Activated CD4-positive, alpha-beta T cell treated with anti-CD3 and anti-CD28 coated beads for 36 hours (primary cell): ENCODE measurements around the gene THPO. TPM values are rescaled to one million over a fixed set of nuclear protein-coding genes. Genes with fewer than 3 reads are reported as not detected.

Source experiments
- ATAC-seq: fragments of 200-7000 bp; cut with Tn5 transposase; one replicate; pipeline ENCODE4 v1.10.0; 2021; ENCODE audit warnings: mild to moderate bottlenecking, moderate library complexity
- CTCF ChIA-PET: fragments of 350-600 bp; sonication (Branson Sonifier 250); formaldehyde crosslinking; loops from one replicate; lab custom pipeline; 2021; ENCODE audit warnings: antibody characterized with exemption; lab: Charles Lee
- POLR2A ChIA-PET: fragments of 350-600 bp; sonication (Branson Sonifier 250); formaldehyde crosslinking; loops from one replicate; lab custom pipeline; 2021; ENCODE audit warnings: antibody characterized with exemption, inconsistent platforms; lab: Charles Lee
- DNase-seq: peaks from one replicate; pipeline ENCODE4 v3.0.0-alpha.2; 2020
- H3K27ac Mint-ChIP-seq: one replicate; pipeline ENCODE4 v1.8.0; 2021; ENCODE audit warnings: mixed read lengths
- H3K27me3 Mint-ChIP-seq: one replicate; pipeline ENCODE4 v1.8.0; 2021; ENCODE audit warnings: mixed read lengths
- H3K36me3 Mint-ChIP-seq: one replicate; pipeline ENCODE4 v1.8.0; 2021; ENCODE audit warnings: low read depth, mixed read lengths
- H3K4me1 Mint-ChIP-seq: one replicate; pipeline ENCODE4 v1.8.0; 2021; ENCODE audit warnings: mixed read lengths
- H3K4me3 Mint-ChIP-seq: one replicate; pipeline ENCODE4 v1.8.0; 2021; ENCODE audit warnings: mild to moderate bottlenecking, moderate library complexity, mixed read lengths
- H3K9me3 Mint-ChIP-seq: one replicate; pipeline ENCODE4 v1.8.0; 2021; ENCODE audit warnings: low read depth, mixed read lengths
- intact Hi-C, 2 experiments: fragments of 100-400 bp; cut with DNase I in 1 of 2; cut with micrococcal nuclease in 1 of 2; formaldehyde crosslinking; loops; one replicate each; pipeline versions ENCODE4 v1.14.2 to v1.15.1; 2022 to 2024; cut with DNase I, micrococcal nuclease
- total RNA-seq, 2 experiments: library from RNA; stranded (reverse); gene quantifications; one replicate each; pipeline ENCODE4 v1.2.3, GENCODE V29; 2021

The THPO gene
- total RNA-seq, 2 experiments from 2014 or later: not detected

GRCh38 chr3:184327171-184327570 lies 50.8 kb downstream of the THPO start:
- Mint-ChIP-seq H3K36me3 (peaks cover 93% of the 10 kb centered on the region), H3K27me3 (no peaks in the 10 kb centered on the region), H3K27ac (no peak overlapping the region), H3K4me3 (no peak overlapping the region), H3K4me1 (peaks cover 44% of the 10 kb centered on the region), H3K9me3 (no peaks in the 10 kb centered on the region)
- intact Hi-C loops: no loop called here
- DNase-seq (no peak), ATAC-seq (no peak)
- ChIA-PET POLR2A (interaction anchor here (0.5 kb wide), 1 partner anchor 735 kb away, joined by 7 read pairs; no protein-coding TSS in a partner anchor), CTCF (interaction anchor here (1.2 to 1.4 kb wide), 2 partner anchors 8 to 24 kb away, joined by 3 read pairs; no protein-coding TSS in a partner anchor)

DNA sequence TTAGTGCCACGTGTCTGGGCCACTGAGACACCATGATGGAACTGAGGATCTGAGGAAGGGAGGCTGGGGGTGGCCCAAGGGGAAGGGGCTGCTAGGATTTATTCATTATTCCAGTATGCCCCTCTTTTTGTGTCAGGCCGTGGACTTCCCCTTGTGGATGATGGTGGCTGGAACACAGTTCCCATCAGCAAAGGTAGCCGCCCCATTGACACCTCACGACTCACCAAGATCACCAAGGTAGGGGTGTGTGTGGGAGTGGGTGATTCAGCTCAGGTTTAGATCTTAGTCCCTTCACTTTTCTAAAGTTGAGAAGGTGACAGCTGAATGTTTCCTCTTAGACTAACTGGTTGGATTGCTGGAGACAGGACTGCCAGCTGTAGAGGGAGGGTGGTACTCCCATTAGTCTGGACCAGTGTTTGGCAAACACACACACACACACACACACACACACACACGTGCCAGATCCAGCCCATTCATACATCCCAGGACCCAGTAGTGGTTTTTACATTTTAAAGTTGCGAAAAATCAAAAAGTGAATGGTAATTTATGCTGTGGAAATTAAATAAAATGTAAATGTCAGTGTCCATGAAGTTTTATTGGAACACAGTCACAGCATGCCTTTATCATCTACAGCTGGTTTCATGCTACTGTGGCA lies 52.2 kb downstream of the THPO start:
- ATAC-seq: peak; percentile 94
- Mint-ChIP-seq H3K27ac (peak overlapping the region; percentile 67), H3K9me3 (no peaks in the 10 kb centered on the region), H3K4me3 (no peak overlapping the region), H3K36me3 (peaks cover 93% of the 10 kb centered on the region), H3K4me1 (peaks cover 38% of the 10 kb centered on the region), H3K27me3 (no peaks in the 10 kb centered on the region)
- peak; percentile 70 for DNase-seq
- POLR2A ChIA-PET: interaction anchor here (0.6 to 2.5 kb wide), 8 partner anchors 10 to 166 kb away, joined by 3 to 10 read pairs (median 4); no protein-coding TSS in a partner anchor
- intact Hi-C loops: no loop called here
- CTCF ChIA-PET: interaction anchor here (0.7 to 1.4 kb wide), 7 partner anchors 10 to 144 kb away, joined by 3 to 4 read pairs (median 3); no protein-coding TSS in a partner anchor

DNA sequence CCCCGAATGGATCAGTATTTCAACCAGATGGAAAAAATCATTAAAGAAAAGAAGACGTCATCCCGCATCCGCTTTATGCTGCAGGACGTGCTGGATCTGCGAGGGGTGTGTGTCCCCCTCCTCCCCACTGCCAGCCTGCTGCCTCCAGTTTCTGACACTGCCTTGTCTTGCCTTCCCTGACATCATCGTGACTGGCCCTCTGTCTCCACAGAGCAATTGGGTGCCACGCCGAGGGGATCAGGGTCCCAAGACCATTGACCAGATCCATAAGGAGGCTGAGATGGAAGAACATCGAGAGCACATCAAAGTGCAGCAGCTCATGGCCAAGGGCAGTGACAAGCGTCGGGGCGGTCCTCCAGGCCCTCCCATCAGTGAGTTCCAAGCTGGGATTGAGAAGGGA lies 52.7 kb downstream of the THPO start:
- peaks cover 94% of the 10 kb centered on the region for H3K36me3 Mint-ChIP-seq
- ChIA-PET CTCF (interaction anchor here (1.0 to 1.4 kb wide), 3 partner anchors 13 to 28 kb away, joined by 3 to 4 read pairs (median 4); no protein-coding TSS in a partner anchor), POLR2A (interaction anchor here (0.7 to 2.5 kb wide), 5 partner anchors 9 to 82 kb away, joined by 3 to 10 read pairs (median 3); no protein-coding TSS in a partner anchor)
- H3K27me3 Mint-ChIP-seq: no peaks in the 10 kb centered on the region
- H3K4me3 Mint-ChIP-seq: no peak overlapping the region
- no peaks in the 10 kb centered on the region for H3K9me3 Mint-ChIP-seq
- H3K4me1 Mint-ChIP-seq: peaks cover 42% of the 10 kb centered on the region
- ATAC-seq (no peak), DNase-seq (no peak)
- intact Hi-C loops: no loop called here
- peak overlapping the region; percentile 65 for H3K27ac Mint-ChIP-seq

- intact Hi-C loops: no loop called here
- Mint-ChIP-seq H3K27ac (peak overlapping the region; percentile 31), H3K4me3 (no peak overlapping the region), H3K27me3 (no peaks in the 10 kb centered on the region), H3K4me1 (peaks cover 45% of the 10 kb centered on the region), H3K9me3 (no peaks in the 10 kb centered on the region), H3K36me3 (peaks cover 87% of the 10 kb centered on the region)
- ChIA-PET CTCF (interaction anchor here (0.7 to 1.0 kb wide), 2 partner anchors 30 to 222 kb away, joined by 3 read pairs; no protein-coding TSS in a partner anchor), POLR2A (interaction anchor here (2.5 kb wide), 1 partner anchor 8 kb away, joined by 10 read pairs; no protein-coding TSS in a partner anchor)
- DNase-seq (no peak), ATAC-seq (no peak)
These were observed 54.3 kb downstream of the THPO start for GRCh38 chr3:184323696-184324095.

DNA sequence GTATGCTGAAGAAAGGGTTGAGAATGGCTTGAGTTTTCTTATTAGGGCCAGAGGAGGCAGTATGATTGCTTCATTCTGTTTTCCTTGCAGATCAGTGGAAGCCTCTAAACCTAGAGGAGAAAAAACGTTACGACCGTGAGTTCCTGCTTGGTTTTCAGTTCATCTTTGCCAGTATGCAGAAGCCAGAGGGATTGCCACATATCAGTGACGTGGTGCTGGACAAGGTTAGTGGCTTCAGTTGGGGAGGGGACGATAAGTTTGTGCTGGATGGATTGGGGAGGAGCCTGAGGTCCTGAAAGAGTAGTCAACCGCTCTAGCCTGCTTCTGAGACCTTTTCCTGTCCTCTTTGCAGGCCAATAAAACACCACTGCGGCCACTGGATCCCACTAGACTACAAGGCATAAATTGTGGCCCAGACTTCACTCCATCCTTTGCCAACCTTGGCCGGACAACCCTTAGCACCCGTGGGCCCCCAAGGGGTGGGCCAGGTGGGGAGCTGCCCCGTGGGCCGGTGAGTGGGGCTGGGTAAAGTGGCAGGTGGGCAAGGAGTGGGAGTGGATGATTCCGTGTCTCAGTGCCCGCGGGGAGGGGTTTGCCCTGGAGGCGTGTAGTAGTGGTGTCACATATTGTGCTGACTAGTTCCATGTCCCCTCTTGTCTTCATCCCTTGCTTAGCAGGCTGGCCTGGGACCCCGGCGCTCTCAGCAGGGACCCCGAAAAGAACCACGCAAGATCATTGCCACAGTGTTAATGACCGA lies 55.1 kb downstream of the THPO start:
- ChIA-PET POLR2A (no interaction called here), CTCF (no interaction called here)
- Mint-ChIP-seq H3K36me3 (peaks cover 82% of the 10 kb centered on the region), H3K4me3 (no peak overlapping the region), H3K27me3 (no peaks in the 10 kb centered on the region), H3K4me1 (peaks cover 45% of the 10 kb centered on the region), H3K27ac (peak overlapping the region; percentile 43), H3K9me3 (no peaks in the 10 kb centered on the region)
- DNase-seq (no peak), ATAC-seq (no peak)
- intact Hi-C loops: no loop called here

Other genes starting within 250 kb of the THPO start
- 10 to 100 TPM; 46.4 to 60.6 TPM for gene EIF2B5, start 242.8 kb downstream of the THPO start, total RNA-seq
- 10 to 100 TPM; 24.9 to 29.6 TPM for gene DVL3, start 222.8 kb downstream of the THPO start, total RNA-seq
- 100 to 1,000 TPM; 192 to 204 TPM for gene AP2M1, start 203.4 kb downstream of the THPO start, total RNA-seq
- 10 to 100 TPM; 58.2 to 66.2 TPM for gene ABCF3, start 192.0 kb downstream of the THPO start, total RNA-seq
- not detected for gene VWA5B2, start 148.6 kb downstream of the THPO start, total RNA-seq
- gene ALG3, start 129.2 kb downstream of the THPO start, total RNA-seq: 10 to 100 TPM; 39.9 to 40.9 TPM
- gene EEF1AKMT4, start 128.5 kb downstream of the THPO start, total RNA-seq: 1 to 10 TPM; 4.8 to 5.8 TPM
- gene CAMK2N2, start 116.7 kb downstream of the THPO start, total RNA-seq: under 1 TPM; 0.18 to 0.25 TPM
- gene ECE2, start 102.2 kb downstream of the THPO start, total RNA-seq: not detected
- 100 to 1,000 TPM; 207 to 236 TPM for gene PSMD2, start 79.0 kb downstream of the THPO start, total RNA-seq
- 100 to 1,000 TPM; 479 to 556 TPM for gene EIF4G1, start 63.6 kb downstream of the THPO start, total RNA-seq
- 1 to 10 TPM; 3.7 to 4.5 TPM for gene FAM131A, start 40.6 kb downstream of the THPO start, total RNA-seq
- 1 to 10 TPM; 4.6 to 4.7 TPM for gene CLCN2, start 16.6 kb downstream of the THPO start, total RNA-seq
- gene POLR2H, start 16.5 kb downstream of the THPO start, total RNA-seq: 100 to 1,000 TPM; 130 to 143 TPM
- under 1 TPM in 1 of 2 experiments, not detected in 1; 0.23 TPM for gene CHRD, start 1.8 kb upstream of the THPO start, total RNA-seq
- gene EPHB3, start 183.6 kb upstream of the THPO start, total RNA-seq: not detected